ENCODE results near the gene KMT2A.

Gene KMT2A

GRCh38 chr11:118533769-118534729 is 97.8 kb downstream of the KMT2A start:
- peak; percentile 24 for DNase-seq

GRCh38 chr11:118535261-118535660 is 99.0 kb downstream of the KMT2A start:
- no peak for DNase-seq

- DNase-seq: no peak
Measured at GRCh38 chr11:118536726-118537125, 100.4 kb downstream of the KMT2A start.

- no peak for DNase-seq
Measured at GRCh38 chr11:118537409-118537980, 101.2 kb downstream of the KMT2A start.

- no peak for DNase-seq
Measured at GRCh38 chr11:118544010-118544646, 107.8 kb downstream of the KMT2A start.

- no peak for DNase-seq
Measured at GRCh38 chr11:118544647-118545010, 108.3 kb downstream of the KMT2A start.

GRCh38 chr11:118545533-118545932 is 109.2 kb downstream of the KMT2A start:
- DNase-seq: no peak

- peak; percentile 24 for DNase-seq
Measured at GRCh38 chr11:118547132-118547531, 110.8 kb downstream of the KMT2A start.

GRCh38 chr11:118552341-118552740 is 116.0 kb downstream of the KMT2A start:
- DNase-seq: no peak

- no peak for DNase-seq
Measured at GRCh38 chr11:118560806-118561205, 124.5 kb downstream of the KMT2A start.

- no peak for DNase-seq
Measured at GRCh38 chr11:118565051-118565450, 128.8 kb downstream of the KMT2A start.

GRCh38 chr11:118569670-118570069 is 133.4 kb downstream of the KMT2A start:
- DNase-seq: no peak

GRCh38 chr11:118570787-118571186 is 134.5 kb downstream of the KMT2A start:
- DNase-seq: no peak

- peak; percentile 80 for DNase-seq
Measured at GRCh38 chr11:118571701-118572060, 135.4 kb downstream of the KMT2A start.

- DNase-seq: peak; percentile 94
Measured at GRCh38 chr11:118572061-118572980, 136.0 kb downstream of the KMT2A start, which contains the start of gene ARCN1. Gene ARCN1 (plus strand): TSS chr11:118572409. CDS start chr11:118572548, 139 bp downstream.

- peak; percentile 84 for DNase-seq
Measured at GRCh38 chr11:118572981-118573550, 136.8 kb downstream of the KMT2A start.

GRCh38 chr11:118574636-118575035 is 138.3 kb downstream of the KMT2A start:
- DNase-seq: no peak

Data from OCI-M1 (cell line).